HG03045 (cell line): ENCODE measurements around the gene ZNF714.
"Not testable (repeated sequence)": the region's sequence is repeated elsewhere in the genome, so short reads cannot be mapped to it uniquely, and the experiment has no call there.

Source experiments
- ATAC-seq: cut with Tn5 transposase; IDR thresholded peaks from one replicate; pipeline ENCODE4 v1.9.1; 2021; ENCODE audit warnings: mild to moderate bottlenecking, moderate library complexity; ENCODE audit not compliant: unreplicated experiment

The ZNF714 gene

GRCh38 chr19:21130097-21130775 lies 48.2 kb downstream of the ZNF714 start:
- no peak for ATAC-seq

GRCh38 chr19:21133633-21134032 lies 51.6 kb downstream of the ZNF714 start:
- ATAC-seq, result no peak

- ATAC-seq, result no peak
Measured at GRCh38 chr19:21134934-21135366, 52.9 kb downstream of the ZNF714 start.

- no peak for ATAC-seq
Measured at GRCh38 chr19:21135433-21135832, 53.4 kb downstream of the ZNF714 start.

GRCh38 chr19:21138130-21138529 lies 56.1 kb downstream of the ZNF714 start:
- ATAC-seq, result no peak

- not testable (repeated sequence) for ATAC-seq
Measured at GRCh38 chr19:21141006-21141405, 59.0 kb downstream of the ZNF714 start.

GRCh38 chr19:21141787-21142464 lies 59.9 kb downstream of the ZNF714 start, which contains the start of gene ZNF431:
TSS of gene ZNF431 (plus strand) at chr19:21142040. CDS start at chr19:21142184, 144 bp downstream.
- ATAC-seq, result peak; percentile 98

GRCh38 chr19:21143428-21143827 lies 61.4 kb downstream of the ZNF714 start:
- no peak for ATAC-seq

GRCh38 chr19:21143854-21144253 lies 61.9 kb downstream of the ZNF714 start:
- ATAC-seq, result no peak

GRCh38 chr19:21147540-21147939 lies 65.5 kb downstream of the ZNF714 start:
- no peak for ATAC-seq

- ATAC-seq, result no peak
Measured at GRCh38 chr19:21148681-21149080, 66.7 kb downstream of the ZNF714 start.

GRCh38 chr19:21149877-21150276 lies 67.9 kb downstream of the ZNF714 start:
- no peak for ATAC-seq

- no peak for ATAC-seq
Measured at GRCh38 chr19:21151460-21151859, 69.5 kb downstream of the ZNF714 start.

- ATAC-seq, result no peak
Measured at GRCh38 chr19:21158523-21159135, 76.6 kb downstream of the ZNF714 start.

GRCh38 chr19:21164541-21164940 lies 82.5 kb downstream of the ZNF714 start:
- ATAC-seq, result no peak

- ATAC-seq, result no peak
Measured at GRCh38 chr19:21166436-21166835, 84.4 kb downstream of the ZNF714 start.
